T-helper 1 cell treated with Interleukin-12 subunit alpha and Interleukin-12 subunit beta and Interleukin-4 antibody, amounts not matched to agents 30 μg/mL and 1 μg/mL, for 36 hours (primary cell): ENCODE measurements around the gene KRTAP10-4.
A peak's percentile ranks its signal among the peaks of the same experiment; 100 is the strongest.
"Not testable (repeated sequence)": the region's sequence is repeated elsewhere in the genome, so short reads cannot be mapped to it uniquely, and the experiment has no call there.

Experiments
- H3K27ac Mint-ChIP-seq: one replicate; pipeline ENCODE4 v1.8.0; 2021; ENCODE audit warnings: mild to moderate bottlenecking, mixed read lengths
- H3K27me3 Mint-ChIP-seq: one replicate; pipeline ENCODE4 v1.8.0; 2021; ENCODE audit warnings: low read depth, mixed read lengths
- H3K36me3 Mint-ChIP-seq: one replicate; pipeline ENCODE4 v1.8.0; 2021; ENCODE audit warnings: low read depth, mixed read lengths
- H3K4me1 Mint-ChIP-seq: one replicate; pipeline ENCODE4 v1.8.0; 2021; ENCODE audit warnings: low read depth, mixed read lengths
- H3K4me3 Mint-ChIP-seq: one replicate; pipeline ENCODE4 v1.8.0; 2021; ENCODE audit warnings: mild to moderate bottlenecking, moderate library complexity, mixed read lengths
- H3K9me3 Mint-ChIP-seq: one replicate; pipeline ENCODE4 v1.8.0; 2021; ENCODE audit warnings: mixed read lengths

Gene KRTAP10-4

GRCh38 chr21:44547656-44548331 lies 25.7 kb upstream of the KRTAP10-4 start:
- Mint-ChIP-seq H3K27me3 (peaks cover 3% of the 10 kb centered on the region), H3K4me1 (peaks cover 17% of the 10 kb centered on the region), H3K27ac (peak overlapping the region; percentile 58), H3K9me3 (peaks cover 22% of the 10 kb centered on the region), H3K36me3 (peaks cover 18% of the 10 kb centered on the region), H3K4me3 (peak overlapping the region; percentile 2)

- H3K27ac Mint-ChIP-seq, result no peak overlapping the region
- H3K9me3 Mint-ChIP-seq, result peaks cover 22% of the 10 kb centered on the region
- peaks cover 18% of the 10 kb centered on the region for H3K36me3 Mint-ChIP-seq
- H3K4me3 Mint-ChIP-seq, result no peak overlapping the region
- H3K4me1 Mint-ChIP-seq, result peaks cover 17% of the 10 kb centered on the region
- peaks cover 3% of the 10 kb centered on the region for H3K27me3 Mint-ChIP-seq
Measured at GRCh38 chr21:44548381-44548780, 25.1 kb upstream of the KRTAP10-4 start.

GRCh38 chr21:44548922-44549321 lies 24.6 kb upstream of the KRTAP10-4 start:
- H3K36me3 Mint-ChIP-seq, result peaks cover 18% of the 10 kb centered on the region
- peaks cover 17% of the 10 kb centered on the region for H3K4me1 Mint-ChIP-seq
- H3K27me3 Mint-ChIP-seq, result peaks cover 3% of the 10 kb centered on the region
- H3K4me3 Mint-ChIP-seq, result no peak overlapping the region
- H3K27ac Mint-ChIP-seq, result no peak overlapping the region
- peaks cover 22% of the 10 kb centered on the region for H3K9me3 Mint-ChIP-seq

GRCh38 chr21:44549525-44550211 lies 23.9 kb upstream of the KRTAP10-4 start:
- Mint-ChIP-seq H3K4me3 (no peak overlapping the region), H3K36me3 (peaks cover 18% of the 10 kb centered on the region), H3K27ac (no peak overlapping the region), H3K27me3 (peaks cover 3% of the 10 kb centered on the region), H3K9me3 (peaks cover 22% of the 10 kb centered on the region), H3K4me1 (peaks cover 17% of the 10 kb centered on the region)

GRCh38 chr21:44550285-44550684 lies 23.2 kb upstream of the KRTAP10-4 start:
- not testable (repeated sequence) for H3K27me3 Mint-ChIP-seq, H3K4me3 Mint-ChIP-seq, H3K27ac Mint-ChIP-seq
- Mint-ChIP-seq H3K4me1 (peaks cover 17% of the 10 kb centered on the region), H3K36me3 (peaks cover 18% of the 10 kb centered on the region), H3K9me3 (peaks cover 22% of the 10 kb centered on the region)

- Mint-ChIP-seq H3K4me1 (peaks cover 17% of the 10 kb centered on the region), H3K27me3 (peaks cover 7% of the 10 kb centered on the region), H3K9me3 (peaks cover 16% of the 10 kb centered on the region), H3K36me3 (peaks cover 17% of the 10 kb centered on the region), H3K4me3 (no peak overlapping the region), H3K27ac (no peak overlapping the region)
Measured at GRCh38 chr21:44550807-44551206, 22.7 kb upstream of the KRTAP10-4 start.

GRCh38 chr21:44551340-44551961 lies 22.1 kb upstream of the KRTAP10-4 start, which contains the start of gene KRTAP10-2:
TSS of gene KRTAP10-2 (minus strand) at chr21:44551505. CDS start at chr21:44551458, 47 bp downstream.
- Mint-ChIP-seq H3K36me3 (peaks cover 17% of the 10 kb centered on the region), H3K27me3 (peaks cover 7% of the 10 kb centered on the region), H3K4me1 (peaks cover 17% of the 10 kb centered on the region), H3K4me3 (no peak within 1 kb of the TSS), H3K27ac (no peak within 1 kb of the TSS), H3K9me3 (peaks cover 15% of the 10 kb centered on the region)

- Mint-ChIP-seq H3K27me3 (peaks cover 7% of the 10 kb centered on the region), H3K4me1 (peaks cover 14% of the 10 kb centered on the region), H3K27ac (no peak overlapping the region), H3K9me3 (peaks cover 8% of the 10 kb centered on the region), H3K36me3 (peaks cover 11% of the 10 kb centered on the region), H3K4me3 (no peak overlapping the region)
Measured at GRCh38 chr21:44552136-44552535, 21.4 kb upstream of the KRTAP10-4 start.

- no peak overlapping the region for H3K27ac Mint-ChIP-seq
- peaks cover 3% of the 10 kb centered on the region for H3K9me3 Mint-ChIP-seq
- H3K4me1 Mint-ChIP-seq, result peaks cover 8% of the 10 kb centered on the region
- H3K27me3 Mint-ChIP-seq, result peaks cover 9% of the 10 kb centered on the region
- peaks cover 5% of the 10 kb centered on the region for H3K36me3 Mint-ChIP-seq
- no peak overlapping the region for H3K4me3 Mint-ChIP-seq
Measured at GRCh38 chr21:44552681-44553080, 20.8 kb upstream of the KRTAP10-4 start.

GRCh38 chr21:44555200-44555875 lies 18.2 kb upstream of the KRTAP10-4 start:
- peaks cover 1% of the 10 kb centered on the region for H3K9me3 Mint-ChIP-seq
- H3K4me1 Mint-ChIP-seq, result no peaks in the 10 kb centered on the region
- no peaks in the 10 kb centered on the region for H3K36me3 Mint-ChIP-seq
- H3K4me3 Mint-ChIP-seq, result no peak overlapping the region
- no peak overlapping the region for H3K27ac Mint-ChIP-seq
- peaks cover 22% of the 10 kb centered on the region for H3K27me3 Mint-ChIP-seq

- H3K36me3 Mint-ChIP-seq, result no peaks in the 10 kb centered on the region
Measured at GRCh38 chr21:44556879-44557278, 16.6 kb upstream of the KRTAP10-4 start.

GRCh38 chr21:44557491-44558328 lies 15.8 kb upstream of the KRTAP10-4 start:
- no peak overlapping the region for H3K4me3 Mint-ChIP-seq
- no peaks in the 10 kb centered on the region for H3K4me1 Mint-ChIP-seq
- H3K9me3 Mint-ChIP-seq, result peaks cover 18% of the 10 kb centered on the region
- no peak overlapping the region for H3K27ac Mint-ChIP-seq
- peaks cover 44% of the 10 kb centered on the region for H3K27me3 Mint-ChIP-seq
- H3K36me3 Mint-ChIP-seq, result peaks cover 3% of the 10 kb centered on the region

More at GRCh38 chr21:44556879-44557278, 16.6 kb upstream of the KRTAP10-4 start:
- Mint-ChIP-seq H3K4me1 (no peaks in the 10 kb centered on the region), H3K9me3 (peaks cover 10% of the 10 kb centered on the region), H3K27ac (no peak overlapping the region), H3K27me3 (peaks cover 35% of the 10 kb centered on the region), H3K4me3 (no peak overlapping the region)

GRCh38 chr21:44558329-44558675 lies 15.2 kb upstream of the KRTAP10-4 start:
- H3K4me3 Mint-ChIP-seq, H3K4me1 Mint-ChIP-seq, H3K27ac Mint-ChIP-seq, H3K36me3 Mint-ChIP-seq: not testable (repeated sequence)
- peaks cover 45% of the 10 kb centered on the region for H3K27me3 Mint-ChIP-seq
- peaks cover 21% of the 10 kb centered on the region for H3K9me3 Mint-ChIP-seq

GRCh38 chr21:44558695-44559094 lies 14.8 kb upstream of the KRTAP10-4 start, which contains the start of gene KRTAP10-3:
TSS of gene KRTAP10-3 (minus strand) at chr21:44558795. CDS start at chr21:44558715, 80 bp downstream.
- Mint-ChIP-seq H3K27me3 (peaks cover 45% of the 10 kb centered on the region), H3K9me3 (peaks cover 21% of the 10 kb centered on the region), H3K4me1 (no peaks in the 10 kb centered on the region), H3K36me3 (peaks cover 3% of the 10 kb centered on the region), H3K27ac (no peak within 1 kb of the TSS), H3K4me3 (no peak within 1 kb of the TSS)
